Ramos (cell line): ENCODE data around the gene IL20.

ENCODE experiments used
- in situ Hi-C: fragments of 300-500 bp; cut with MboI; formaldehyde crosslinking; loops from one replicate; pipeline ENCODE4 v1.14.3; 2022; ENCODE audit warnings: low sequenced_read_pairs; ENCODE audit not compliant: unreplicated experiment

IL20 gene

GRCh38 chr1:206898915-206899431 is 33.5 kb downstream of the IL20 start:
- in situ Hi-C loops = no loop called here

GRCh38 chr1:206899717-206900116 is 34.3 kb downstream of the IL20 start:
- in situ Hi-C loops = no loop called here

GRCh38 chr1:206900149-206900548 is 34.7 kb downstream of the IL20 start:
- in situ Hi-C loops = no loop called here

- in situ Hi-C loops = no loop called here
Observed at GRCh38 chr1:206901944-206902343, 36.5 kb downstream of the IL20 start.

- in situ Hi-C loops = no loop called here
Observed at GRCh38 chr1:206902702-206903101, 37.3 kb downstream of the IL20 start.

GRCh38 chr1:206903687-206904086 is 38.3 kb downstream of the IL20 start:
- in situ Hi-C loops = no loop called here

GRCh38 chr1:206904423-206905142 is 39.2 kb downstream of the IL20 start:
- in situ Hi-C loops = no loop called here

GRCh38 chr1:206905295-206906164 is 40.1 kb downstream of the IL20 start:
- in situ Hi-C loops = no loop called here

- in situ Hi-C loops = no loop called here
Observed at GRCh38 chr1:206907304-206907991, 42.0 kb downstream of the IL20 start.

- in situ Hi-C loops = no loop called here
Observed at GRCh38 chr1:206908038-206908437, 42.6 kb downstream of the IL20 start.

- in situ Hi-C loops = no loop called here
Observed at GRCh38 chr1:206909161-206909882, 43.9 kb downstream of the IL20 start.

- in situ Hi-C loops = loop anchor here (5.0 to 10.0 kb wide), 2 partner anchors 183 to 285 kb away; no protein-coding TSS in a partner anchor
Observed at GRCh38 chr1:206909883-206910318, 44.5 kb downstream of the IL20 start.

- in situ Hi-C loops = loop anchor here (5.0 to 10.0 kb wide), 2 partner anchors 184 to 286 kb away; no protein-coding TSS in a partner anchor
Observed at GRCh38 chr1:206911064-206911663, 45.7 kb downstream of the IL20 start.

GRCh38 chr1:206912445-206913095 is 47.1 kb downstream of the IL20 start:
- in situ Hi-C loops = loop anchor here (5.0 to 10.0 kb wide), 2 partner anchors 185 to 288 kb away; no protein-coding TSS in a partner anchor

GRCh38 chr1:206913766-206914537 is 48.5 kb downstream of the IL20 start:
- in situ Hi-C loops = loop anchor here (5.0 to 10.0 kb wide), 2 partner anchors 187 to 289 kb away; no protein-coding TSS in a partner anchor

- in situ Hi-C loops = loop anchor here (10.0 kb wide), 1 partner anchor 290 kb away; no protein-coding TSS in a partner anchor
Observed at GRCh38 chr1:206915030-206915735, 49.8 kb downstream of the IL20 start.

GRCh38 chr1:206916000-206916709 is 50.7 kb downstream of the IL20 start:
- in situ Hi-C loops = loop anchor here (10.0 kb wide), 1 partner anchor 291 kb away; no protein-coding TSS in a partner anchor
